Measurements from ENCODE around the gene HS3ST3A1. TPM values are rescaled to one million over a fixed set of nuclear protein-coding genes. Genes with fewer than 3 reads are reported as not detected.
A peak's percentile ranks its signal among the peaks of the same experiment; 100 is the strongest.

HS3ST3A1 gene
- total and polyA plus RNA-seq, 2 of the 8 experiments (the other 6 are each of a cell fraction or from before 2014, with no cell fraction given) = 5.4 to 5.7 TPM

DNA sequence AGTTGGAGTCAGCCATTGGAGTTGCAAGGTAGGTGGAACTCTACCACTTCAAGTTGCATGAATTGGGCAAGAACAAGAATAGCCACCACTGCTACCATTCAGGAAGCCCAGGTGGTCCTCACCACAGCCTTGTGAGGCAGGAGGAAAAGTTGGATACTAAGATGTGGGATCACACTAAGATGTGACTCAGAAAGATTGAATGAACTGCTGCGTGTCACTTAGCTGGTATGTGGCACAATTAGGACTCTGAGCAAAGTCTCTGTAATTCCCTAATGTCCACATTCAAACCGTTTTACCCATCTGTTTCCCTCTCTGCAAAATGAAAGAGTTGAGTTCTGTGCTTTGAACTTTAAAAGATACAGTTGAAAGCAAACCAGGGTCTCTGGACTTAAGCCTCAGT, 44.7 kb upstream of the HS3ST3A1 start:
- DNase-seq (ENCODE audit: low read depth in 1 of 2, low spot score in 2 of 2) = no peak
- Histone ChIP-seq H4K91ac (replicated peaks; ENCODE audit: insufficient read length, low read length) (no peak overlapping the region), H2AFZ (ENCODE audit: low read length) (0 out of 2 replicates have a peak overlapping the region, but pooled peaks have one; percentile 58), H3K79me2 (ENCODE audit: control insufficient read depth in 1 of 2, insufficient read depth in 2 of 2, low read length in 2 of 2) (no peaks in the 10 kb centered on the region), H3K4me1 (replicated peaks in 1 of 4; ENCODE audit: control insufficient read depth in 3 of 4, insufficient read depth in 4 of 4, low read length in 3 of 4) (peaks cover 0 to 7% (median 1%) of the 10 kb centered on the region in 4 experiments; a peak in 2 of 7 replicates), H2BK20ac (ENCODE audit: low read length) (no peak overlapping the region), H4K8ac (ENCODE audit: extremely low read depth, insufficient read depth, low read length) (no peak overlapping the region), H3K14ac (ENCODE audit: insufficient read length) (no peak overlapping the region), H4K5ac (ENCODE audit: insufficient read length, low read depth, low read length) (no peak overlapping the region), H2BK15ac (ENCODE audit: low read length) (no peak overlapping the region), H3K4me2 (ENCODE audit: insufficient read depth in 1 of 2, low read depth in 2 of 2, low read length in 2 of 2) (no peak overlapping the region), H3K79me1 (ENCODE audit: low read depth, low read length) (no peaks in the 10 kb centered on the region), H3K23me2 (ENCODE audit: low read depth, low read length) (no peaks in the 10 kb centered on the region), H2AK5ac (ENCODE audit: low read depth, low read length) (no peak overlapping the region), H3K4ac (replicated peaks; ENCODE audit: insufficient read length, low read depth, low read length) (no peak overlapping the region), H2BK12ac (ENCODE audit: low read depth, low read length) (no peak overlapping the region), H3K9me3 (ENCODE audit: insufficient read depth in 2 of 2, low read depth in 1 of 2, low read length in 1 of 2) (no peaks in the 10 kb centered on the region), H2BK120ac (replicated peaks; ENCODE audit: low read depth, low read length) (no peak overlapping the region), H3K23ac (ENCODE audit: insufficient read length) (no peak overlapping the region), H3K56ac (replicated peaks; ENCODE audit: insufficient read length, low read depth, low read length) (no peak overlapping the region), H3K4me3 (ENCODE audit: extremely low read depth in 1 of 4, insufficient read depth in 2 of 4, low read depth in 3 of 4, low read length in 4 of 4) (no peak overlapping the region), H3K27ac (ENCODE audit: low read depth, low read length) (no peak overlapping the region), H3K9ac (replicated peaks in 1 of 4; ENCODE audit: extremely low read depth in 1 of 4, low read depth in 3 of 4, low read length in 3 of 4) (no peak overlapping the region), H3K36me3 (ENCODE audit: control insufficient read depth in 2 of 4, insufficient read depth in 4 of 4, low read length in 3 of 4) (no peaks in the 10 kb centered on the region), H4K20me1 (replicated peaks in 1 of 2; ENCODE audit: control insufficient read depth in 1 of 2, insufficient read depth in 2 of 2, low read length in 2 of 2) (no peaks in the 10 kb centered on the region), H3K18ac (ENCODE audit: extremely low read depth, low read length) (no peak overlapping the region), H2BK5ac (ENCODE audit: low read depth, low read length) (no peak overlapping the region), H3K27me3 (replicated peaks in 1 of 4; ENCODE audit: control insufficient read depth in 3 of 4, extremely low read depth in 1 of 4, insufficient read depth in 3 of 4, low read length in 3 of 4) (no peaks in the 10 kb centered on the region)
- TF ChIP-seq RBBP5 (IDR thresholded peaks at IDR 0.05; ENCODE audit: borderline replicate concordance, low read depth, low read length) (no peak), PHF8 (conservative IDR thresholded peaks at IDR 0.05; ENCODE audit: low read depth, low read length) (no peak), TBP (IDR thresholded peaks at IDR 0.05; ENCODE audit: low read depth, low read length) (no peak)
- TF ChIP-seq, protein P1, sequence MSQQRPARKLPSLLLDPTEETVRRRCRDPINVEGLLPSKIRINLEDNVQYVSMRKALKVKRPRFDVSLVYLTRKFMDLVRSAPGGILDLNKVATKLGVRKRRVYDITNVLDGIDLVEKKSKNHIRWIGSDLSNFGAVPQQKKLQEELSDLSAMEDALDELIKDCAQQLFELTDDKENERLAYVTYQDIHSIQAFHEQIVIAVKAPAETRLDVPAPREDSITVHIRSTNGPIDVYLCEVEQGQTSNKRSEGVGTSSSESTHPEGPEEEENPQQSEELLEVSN (IDR thresholded peaks at IDR 0.05) = no peak
- ChIA-PET CTCF (ENCODE audit: partially characterized antibody) (interaction anchor here (0.7 to 1.1 kb wide), 2 partner anchors 33 to 290 kb away, joined by 3 to 4 read pairs; no protein-coding TSS in a partner anchor), POLR2A (ENCODE audit: partially characterized antibody) (no interaction called here)
- FAIRE-seq = no peak
- WGBS, 2 experiments (ENCODE audit: extremely low coverage in 1 of 2, insufficient coverage in 1 of 2, insufficient read length in 1 of 2, insufficient replicate concordance in 2 of 2, low coverage in 1 of 2, low lambda C conversion rate in 2 of 2, missing lambda C conversion rate in 1 of 2) = 79% methylated on average over 2 of the region's 2 CpGs; no CpG with 5 or more reads in 1 of the 2 experiments
